Neural progenitor cell (in vitro differentiated cells): ENCODE results near the gene PSMG4. TPM values are rescaled to one million over a fixed set of nuclear protein-coding genes. Genes with fewer than 3 reads are reported as not detected.
A peak's percentile ranks its signal among the peaks of the same experiment; 100 is the strongest.

Experiments
- DNase-seq: peaks from one replicate; pipeline ENCODE4 v3.0.0-alpha.2; 2016; ENCODE audit warnings: low spot score
- H2AFZ ChIP-seq: fragments of 200-600 bp; sonication (generic); replicated peaks from 2 replicates; pipeline ENCODE4 v1.6.1; 2016; ENCODE audit warnings: antibody characterized with exemption
- H3F3A ChIP-seq: fragments of 200-600 bp; sonication (generic); 2 replicates; pipeline ENCODE4 v1.6.1; 2016; ENCODE audit warnings: antibody characterized with exemption, low read depth
- H3K27ac ChIP-seq: fragments of 200-600 bp; sonication (generic); 2 replicates; pipeline ENCODE4 v1.5.1; 2016; ENCODE audit warnings: mild to moderate bottlenecking
- H3K27me3 ChIP-seq: fragments of 200-600 bp; sonication (generic); 2 replicates; pipeline ENCODE4 v1.6.1; 2016; ENCODE audit warnings: mild to moderate bottlenecking, moderate library complexity
- H3K36me3 ChIP-seq: fragments of 200-600 bp; sonication (generic); 2 replicates; pipeline ENCODE4 v1.5.1; 2016
- H3K4me1 ChIP-seq: fragments of 200-600 bp; sonication (generic); 2 replicates; pipeline ENCODE4 v1.6.1; 2016; ENCODE audit warnings: mixed run types
- H3K4me2 ChIP-seq: fragments of 200-600 bp; sonication (generic); 2 replicates; pipeline ENCODE4 v1.6.1; 2016
- H3K4me3 ChIP-seq: fragments of 200-600 bp; sonication (generic); 2 replicates; pipeline ENCODE4 v1.5.1; 2016
- H3K79me2 ChIP-seq: fragments of 200-600 bp; sonication (generic); 2 replicates; pipeline ENCODE4 v1.6.1; 2016; ENCODE audit warnings: low read depth
- H3K9ac ChIP-seq: fragments of 200-600 bp; sonication (generic); 2 replicates; pipeline ENCODE4 v1.6.1; 2016
- H3K9me3 ChIP-seq: fragments of 200-600 bp; sonication (generic); 2 replicates; pipeline ENCODE4 v1.5.1; 2016; ENCODE audit warnings: low read depth
- H4K20me1 ChIP-seq: fragments of 200-600 bp; sonication (generic); 2 replicates; pipeline ENCODE4 v1.6.1; 2016; ENCODE audit warnings: low read depth
- H3K27ac Mint-ChIP-seq: 3 replicates; pipeline ENCODE4 v1.8.0; 2021; ENCODE audit warnings: mixed read lengths
- H3K27me3 Mint-ChIP-seq: 2 replicates; pipeline ENCODE4 v1.8.0; 2022; ENCODE audit warnings: low read depth, mild to moderate bottlenecking, inconsistent platforms, moderate library complexity, mixed read lengths; ENCODE audit not compliant: insufficient read depth
- H3K36me3 Mint-ChIP-seq: 3 replicates; pipeline ENCODE4 v1.8.0; 2021; ENCODE audit warnings: mixed read lengths
- H3K4me1 Mint-ChIP-seq: 3 replicates; pipeline ENCODE4 v1.8.0; 2021; ENCODE audit warnings: mixed read lengths
- H3K4me3 Mint-ChIP-seq: 3 replicates; pipeline ENCODE4 v1.8.0; 2021; ENCODE audit warnings: mild to moderate bottlenecking, moderate library complexity, mixed read lengths
- H3K9me3 Mint-ChIP-seq: 3 replicates; pipeline ENCODE4 v1.8.0; 2020; ENCODE audit warnings: mixed read lengths
- EZH2 ChIP-seq: fragments of 200-600 bp; sonication (generic); IDR thresholded peaks from 2 replicates; pipeline ENCODE4 v1.6.1; 2017; ENCODE audit warnings: antibody characterized with exemption, mild to moderate bottlenecking, moderate library complexity
- EZH2phosphoT487 ChIP-seq: fragments of 200-600 bp; sonication (generic); IDR thresholded peaks from 2 replicates; pipeline ENCODE4 v1.6.1; 2017; ENCODE audit warnings: antibody characterized with exemption
- total RNA-seq: library from RNA; depleted of rRNA; stranded (reverse); fragments of >200 nt; gene quantifications from 2 replicates; pipeline ENCODE4 v1.2.3, GENCODE V29; 2015; ENCODE audit warnings: low replicate concordance
- TF ChIP-seq, protein P1 (sequence below): fragments of 200-600 bp; sonication (generic); IDR thresholded peaks from 2 replicates; pipeline ENCODE4 v1.5.1; 2017; ENCODE audit warnings: antibody characterized with exemption, mild to moderate bottlenecking

PSMG4 gene
- total RNA-seq, 1 donor from 2014 or later, result 15.2 TPM

DNA sequence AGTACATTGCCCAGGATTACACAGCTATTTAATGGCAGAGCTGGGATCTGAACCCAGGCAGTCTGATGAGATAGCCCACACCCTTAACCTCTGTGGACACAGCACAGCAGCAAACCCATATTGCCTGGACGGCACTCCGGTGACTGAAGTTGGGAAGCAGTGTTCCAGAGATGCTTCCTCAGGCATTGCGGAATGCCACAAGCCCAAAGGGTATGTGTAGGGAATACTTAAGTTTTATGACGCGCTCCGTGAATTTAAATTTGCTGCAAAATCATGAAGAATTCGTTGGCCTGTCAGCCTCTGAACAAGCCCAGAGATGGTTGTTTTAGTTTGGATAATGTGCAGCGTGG is 46.4 kb downstream of the PSMG4 start:
- no peaks in the 10 kb centered on the region for H3K4me1 ChIP-seq
- H3K27ac ChIP-seq, result no peak overlapping the region
- H3K36me3 Mint-ChIP-seq, result peaks cover 54% of the 10 kb centered on the region
- no peaks in the 10 kb centered on the region for H3K79me2 ChIP-seq
- TF ChIP-seq, protein P1, sequence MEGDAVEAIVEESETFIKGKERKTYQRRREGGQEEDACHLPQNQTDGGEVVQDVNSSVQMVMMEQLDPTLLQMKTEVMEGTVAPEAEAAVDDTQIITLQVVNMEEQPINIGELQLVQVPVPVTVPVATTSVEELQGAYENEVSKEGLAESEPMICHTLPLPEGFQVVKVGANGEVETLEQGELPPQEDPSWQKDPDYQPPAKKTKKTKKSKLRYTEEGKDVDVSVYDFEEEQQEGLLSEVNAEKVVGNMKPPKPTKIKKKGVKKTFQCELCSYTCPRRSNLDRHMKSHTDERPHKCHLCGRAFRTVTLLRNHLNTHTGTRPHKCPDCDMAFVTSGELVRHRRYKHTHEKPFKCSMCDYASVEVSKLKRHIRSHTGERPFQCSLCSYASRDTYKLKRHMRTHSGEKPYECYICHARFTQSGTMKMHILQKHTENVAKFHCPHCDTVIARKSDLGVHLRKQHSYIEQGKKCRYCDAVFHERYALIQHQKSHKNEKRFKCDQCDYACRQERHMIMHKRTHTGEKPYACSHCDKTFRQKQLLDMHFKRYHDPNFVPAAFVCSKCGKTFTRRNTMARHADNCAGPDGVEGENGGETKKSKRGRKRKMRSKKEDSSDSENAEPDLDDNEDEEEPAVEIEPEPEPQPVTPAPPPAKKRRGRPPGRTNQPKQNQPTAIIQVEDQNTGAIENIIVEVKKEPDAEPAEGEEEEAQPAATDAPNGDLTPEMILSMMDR, result no peak
- TF ChIP-seq EZH2 (no peak), EZH2phosphoT487 (no peak)
- peaks cover 4% of the 10 kb centered on the region for H3K27me3 Mint-ChIP-seq
- H3K4me3 ChIP-seq, result no peak overlapping the region
- no peaks in the 10 kb centered on the region for H3F3A ChIP-seq
- H3K27me3 ChIP-seq, result no peaks in the 10 kb centered on the region
- no peak overlapping the region for H2AFZ ChIP-seq
- no peak overlapping the region for H3K4me2 ChIP-seq
- no peak overlapping the region for H3K27ac Mint-ChIP-seq
- H3K4me3 Mint-ChIP-seq, result no peak overlapping the region
- H3K9me3 Mint-ChIP-seq, result peaks cover 11% of the 10 kb centered on the region
- H3K9ac ChIP-seq, result no peak overlapping the region
- H4K20me1 ChIP-seq, result no peaks in the 10 kb centered on the region
- peaks cover 11% of the 10 kb centered on the region for H3K4me1 Mint-ChIP-seq
- DNase-seq, result no peak
- no peaks in the 10 kb centered on the region for H3K36me3 ChIP-seq
- H3K9me3 ChIP-seq, result no peaks in the 10 kb centered on the region

- Histone ChIP-seq H3K4me1 (no peaks in the 10 kb centered on the region), H3F3A (no peaks in the 10 kb centered on the region), H3K27ac (no peak overlapping the region), H3K4me3 (no peak overlapping the region), H3K27me3 (no peaks in the 10 kb centered on the region), H3K9ac (no peak overlapping the region), H3K4me2 (no peak overlapping the region), H3K9me3 (no peaks in the 10 kb centered on the region), H3K36me3 (no peaks in the 10 kb centered on the region), H2AFZ (no peak overlapping the region), H4K20me1 (no peaks in the 10 kb centered on the region), H3K79me2 (no peaks in the 10 kb centered on the region)
- Mint-ChIP-seq H3K27me3 (peaks cover 4% of the 10 kb centered on the region), H3K4me1 (peaks cover 13% of the 10 kb centered on the region), H3K36me3 (peaks cover 54% of the 10 kb centered on the region), H3K27ac (peak overlapping the region; percentile 27), H3K4me3 (no peak overlapping the region), H3K9me3 (peaks cover 11% of the 10 kb centered on the region)
- TF ChIP-seq EZH2phosphoT487, result no peak
- no peak for TF ChIP-seq EZH2
- TF ChIP-seq, protein P1, result no peak
- no peak for DNase-seq
Observed at GRCh38 chr6:3305831-3306230, 47.1 kb downstream of the PSMG4 start.

DNA sequence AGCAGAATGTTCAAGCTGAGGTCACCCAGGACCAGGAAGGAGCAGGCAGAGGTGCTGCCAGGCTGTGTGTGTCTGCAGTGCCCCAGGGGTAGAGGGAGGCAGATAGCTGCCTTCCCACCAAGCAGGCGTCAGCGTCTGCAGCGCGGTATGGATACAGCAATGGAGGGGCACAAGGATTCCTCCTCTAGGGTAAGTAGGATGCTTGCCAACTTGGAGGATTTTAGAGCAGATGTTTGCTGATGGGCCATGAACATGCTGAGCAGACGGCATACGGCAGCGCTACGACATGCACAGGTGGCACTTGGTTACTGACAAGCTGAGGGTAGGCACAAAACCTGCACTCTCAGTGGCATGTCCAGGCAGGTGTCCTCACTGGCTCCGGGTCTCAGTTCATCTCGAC is 48.1 kb downstream of the PSMG4 start:
- Histone ChIP-seq H4K20me1 (no peaks in the 10 kb centered on the region), H3K4me3 (no peak overlapping the region), H3K4me2 (no peak overlapping the region), H3F3A (no peaks in the 10 kb centered on the region), H3K4me1 (no peaks in the 10 kb centered on the region), H3K9me3 (no peaks in the 10 kb centered on the region), H3K27me3 (no peaks in the 10 kb centered on the region), H3K36me3 (no peaks in the 10 kb centered on the region), H3K79me2 (no peaks in the 10 kb centered on the region), H3K27ac (no peak overlapping the region), H3K9ac (no peak overlapping the region), H2AFZ (no peak overlapping the region)
- peaks cover 4% of the 10 kb centered on the region for H3K27me3 Mint-ChIP-seq
- no peak overlapping the region for H3K4me3 Mint-ChIP-seq
- peaks cover 14% of the 10 kb centered on the region for H3K4me1 Mint-ChIP-seq
- H3K9me3 Mint-ChIP-seq, result peaks cover 8% of the 10 kb centered on the region
- TF ChIP-seq EZH2 (no peak), EZH2phosphoT487 (no peak)
- TF ChIP-seq, protein P1, result no peak
- no peak for DNase-seq
- no peak overlapping the region for H3K27ac Mint-ChIP-seq
- H3K36me3 Mint-ChIP-seq, result peaks cover 53% of the 10 kb centered on the region

- H3K27ac ChIP-seq, result no peak overlapping the region
- Mint-ChIP-seq H3K27me3 (peaks cover 4% of the 10 kb centered on the region), H3K9me3 (peaks cover 8% of the 10 kb centered on the region), H3K36me3 (peaks cover 48% of the 10 kb centered on the region), H3K4me3 (no peak overlapping the region), H3K27ac (no peak overlapping the region), H3K4me1 (peaks cover 14% of the 10 kb centered on the region)
- no peak for DNase-seq
- H2AFZ ChIP-seq, result no peak overlapping the region
- H3K36me3 ChIP-seq, result no peaks in the 10 kb centered on the region
- no peaks in the 10 kb centered on the region for H3F3A ChIP-seq
- no peaks in the 10 kb centered on the region for H4K20me1 ChIP-seq
- no peak overlapping the region for H3K9ac ChIP-seq
- H3K79me2 ChIP-seq, result no peaks in the 10 kb centered on the region
- no peaks in the 10 kb centered on the region for H3K27me3 ChIP-seq
- no peaks in the 10 kb centered on the region for H3K9me3 ChIP-seq
- no peak overlapping the region for H3K4me3 ChIP-seq
- TF ChIP-seq EZH2, result no peak
- TF ChIP-seq EZH2phosphoT487, result no peak
- TF ChIP-seq, protein P1, result no peak
- no peak overlapping the region for H3K4me2 ChIP-seq
- H3K4me1 ChIP-seq, result no peaks in the 10 kb centered on the region
Observed at GRCh38 chr6:3307436-3307835, 48.7 kb downstream of the PSMG4 start.
